GM20000 (cell line): ENCODE measurements around the gene SLC9A3.

Experiments used
- DNase-seq: peaks from one replicate; pipeline ENCODE4 v3.0.0; 2012; ENCODE audit warnings: low spot score
- TF ChIP-seq, protein P1 (sequence below): IDR thresholded peaks from 2 replicates; pipeline ENCODE4 v1.5.1; 2012; ENCODE audit warnings: mild to moderate bottlenecking, control low read depth; ENCODE audit errors: extremely low read depth, missing control alignments

Gene SLC9A3

DNA sequence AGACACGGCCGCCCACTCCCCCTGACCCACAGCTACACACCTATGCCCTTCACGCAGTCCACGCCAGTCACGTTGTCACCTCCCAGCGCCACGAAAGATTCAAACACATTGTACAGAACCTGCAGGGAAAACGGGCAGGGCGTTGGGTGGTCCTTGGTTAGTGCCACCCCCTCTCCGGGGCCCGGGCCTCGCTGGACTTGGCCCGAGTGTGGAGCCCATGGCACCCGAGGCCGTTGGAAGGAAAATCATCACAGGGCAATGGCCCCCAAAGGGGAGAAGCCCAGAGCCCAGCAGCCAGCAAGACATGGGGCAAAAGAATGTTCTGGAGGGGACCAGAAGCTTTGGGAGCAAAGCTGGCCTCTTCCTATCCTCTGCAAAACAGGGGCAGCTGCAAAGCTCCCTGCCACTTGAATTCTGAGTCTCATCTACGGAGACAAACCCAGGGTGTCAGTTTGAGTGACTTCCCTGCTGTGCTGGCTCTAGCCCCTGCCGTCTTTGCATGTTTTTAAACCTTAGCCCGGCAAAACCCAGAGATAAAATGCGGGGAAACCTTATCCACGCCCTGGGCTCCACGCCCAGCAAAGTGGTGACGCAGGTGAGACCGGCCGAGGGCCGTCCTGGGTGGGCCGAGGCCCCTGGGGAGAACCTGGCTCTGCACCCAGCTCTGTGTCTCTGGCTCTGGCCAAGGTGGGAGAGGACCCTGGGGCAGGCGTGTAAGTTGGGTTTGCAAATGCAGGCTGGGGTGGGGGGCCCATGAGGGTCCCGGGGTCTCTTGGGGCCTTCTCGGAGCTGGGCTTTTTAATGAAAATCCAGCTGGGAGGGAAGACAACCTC is 38.9 kb downstream of the SLC9A3 start:
- TF ChIP-seq, protein P1, sequence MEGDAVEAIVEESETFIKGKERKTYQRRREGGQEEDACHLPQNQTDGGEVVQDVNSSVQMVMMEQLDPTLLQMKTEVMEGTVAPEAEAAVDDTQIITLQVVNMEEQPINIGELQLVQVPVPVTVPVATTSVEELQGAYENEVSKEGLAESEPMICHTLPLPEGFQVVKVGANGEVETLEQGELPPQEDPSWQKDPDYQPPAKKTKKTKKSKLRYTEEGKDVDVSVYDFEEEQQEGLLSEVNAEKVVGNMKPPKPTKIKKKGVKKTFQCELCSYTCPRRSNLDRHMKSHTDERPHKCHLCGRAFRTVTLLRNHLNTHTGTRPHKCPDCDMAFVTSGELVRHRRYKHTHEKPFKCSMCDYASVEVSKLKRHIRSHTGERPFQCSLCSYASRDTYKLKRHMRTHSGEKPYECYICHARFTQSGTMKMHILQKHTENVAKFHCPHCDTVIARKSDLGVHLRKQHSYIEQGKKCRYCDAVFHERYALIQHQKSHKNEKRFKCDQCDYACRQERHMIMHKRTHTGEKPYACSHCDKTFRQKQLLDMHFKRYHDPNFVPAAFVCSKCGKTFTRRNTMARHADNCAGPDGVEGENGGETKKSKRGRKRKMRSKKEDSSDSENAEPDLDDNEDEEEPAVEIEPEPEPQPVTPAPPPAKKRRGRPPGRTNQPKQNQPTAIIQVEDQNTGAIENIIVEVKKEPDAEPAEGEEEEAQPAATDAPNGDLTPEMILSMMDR = no peak

GRCh38 chr5:484556-484955 is 39.7 kb downstream of the SLC9A3 start:
- no peak for DNase-seq
- TF ChIP-seq, protein P1 = no peak

More for the DNA sequence above, 38.9 kb downstream of the SLC9A3 start:
- DNase-seq = no peak

GRCh38 chr5:483434-484140 is 40.7 kb downstream of the SLC9A3 start:
- TF ChIP-seq, protein P1 = no peak
- no peak for DNase-seq

DNA sequence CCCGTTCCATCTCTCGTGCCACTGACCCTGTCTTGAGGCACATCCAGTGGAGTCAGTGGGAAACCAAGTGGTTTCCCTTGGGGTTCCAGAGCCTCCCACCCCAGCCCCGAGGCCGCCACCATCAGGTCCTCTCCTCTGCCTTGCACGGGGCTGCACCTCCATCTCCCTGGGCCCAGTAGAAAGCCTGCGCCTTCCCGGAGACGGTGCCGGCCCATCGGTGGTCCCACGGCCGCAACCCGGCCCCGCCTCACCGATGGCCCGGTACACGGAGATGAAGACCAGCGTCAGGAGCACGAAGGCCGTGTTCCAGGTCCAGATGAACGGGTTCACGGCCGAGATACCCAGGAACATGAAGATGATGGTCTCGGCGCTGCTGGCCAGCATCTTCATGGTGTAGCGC is 41.2 kb downstream of the SLC9A3 start:
- DNase-seq = no peak
- TF ChIP-seq, protein P1 = no peak

GRCh38 chr5:482506-482905 is 41.7 kb downstream of the SLC9A3 start:
- DNase-seq = no peak
- TF ChIP-seq, protein P1 = no peak

- DNase-seq = no peak
- TF ChIP-seq, protein P1 = no peak
These were observed 42.2 kb downstream of the SLC9A3 start for GRCh38 chr5:482021-482420.

GRCh38 chr5:481347-481746 is 42.9 kb downstream of the SLC9A3 start:
- no peak for DNase-seq
- TF ChIP-seq, protein P1 = no peak
